Right lobe of liver (tissue), 6 donors: Measurements from ENCODE around the gene OPTC. TPM values are rescaled to one million over a fixed set of nuclear protein-coding genes. Genes with fewer than 3 reads are reported as not detected.

Experiments used
- ATAC-seq, 4 donors: fragments of 200-7000 bp; cut with Tn5 transposase; one replicate each; pipeline ENCODE4 v1.9.1; 2020; ENCODE audit warnings: mild to moderate bottlenecking in 4 of 4, moderate library complexity in 4 of 4
- DNase-seq, 3 donors: peaks; one replicate each; pipeline ENCODE4 v3.0.0-alpha.2; 2020
- H3K27ac ChIP-seq, 3 donors: fragments of 200-600 bp; one replicate each; pipeline ENCODE4 v1.8.0; 2022
- H3K27me3 ChIP-seq, 2 donors: fragments of 200-600 bp; one replicate each; pipeline ENCODE4 v1.8.0; 2022
- H3K36me3 ChIP-seq, 4 donors: fragments of 200-600 bp; sonication (generic) in 1 of 4; one replicate each; pipeline versions ENCODE4 v1.5.1 to v1.8.0; 2017 to 2022; ENCODE audit warnings: control low read depth in 1 of 4
- H3K4me1 ChIP-seq, 4 donors: fragments of 200-600 bp; sonication (generic) in 1 of 4; one replicate each; pipeline versions ENCODE4 v1.5.1 to v1.8.0; 2017 to 2022; ENCODE audit warnings: control low read depth in 1 of 4
- H3K4me3 ChIP-seq, 3 donors: fragments of 200-600 bp; one replicate each; pipeline ENCODE4 v1.8.0; 2022
- H3K9me3 ChIP-seq, 4 donors: fragments of 200-600 bp; sonication (generic) in 1 of 4; one replicate each; pipeline versions ENCODE4 v1.5.1 to v1.8.0; 2017 to 2022; ENCODE audit warnings: control low read depth in 1 of 4
- CTCF ChIP-seq, 4 donors: fragments of 200-600 bp in 3 of 4; fragments of 450-650 bp in 1 of 4; IDR thresholded peaks; one replicate each; pipeline versions ENCODE4 v1.5.1 to v1.8.0; 2016 to 2022; ENCODE audit warnings: antibody characterized with exemption in 4 of 4, mild to moderate bottlenecking in 2 of 4
- POLR2A ChIP-seq: fragments of 450-650 bp; IDR thresholded peaks from one replicate; pipeline ENCODE4 v1.6.1; 2017; ENCODE audit warnings: antibody characterized with exemption, mild to moderate bottlenecking
- WGBS: methylation state at CpG from one replicate; pipeline ENCODE4 v1.1.6; 2018; ENCODE audit warnings: low coverage, low lambda C conversion rate; ENCODE audit not compliant: insufficient coverage; ENCODE audit errors: missing lambda C conversion rate; 5-methylcytosine and 5-hydroxymethylcytosine counted together
- intact Hi-C, 2 donors: fragments of 100-400 bp; cut with DNase I; formaldehyde crosslinking; loops; one replicate each; pipeline versions ENCODE4 v1.11.2 to v1.14.1; 2022
- total RNA-seq, 6 experiments: library from RNA; depleted of rRNA in 2 of 6; stranded (reverse); fragments of >200 nt in 2 of 6; fragmentation: NEBNext Ultra II Directional in 3 of 6; extraction: Animal tissue kit (Norgen Biotek cat#: 25700) in 3 of 6; gene quantifications; one replicate each; pipeline versions ENCODE4 v1.1.0 to v1.2.4, GENCODE V29; 2016 to 2023
- donor health status: DM: no; HTN: yes; CAD: no.
- donor health status: DM: no; HTN: no; CAD: no.
- donor health status: DM: no; HTN: no; CAD: no.
- donor health status: DM: no; HTN: yes; CAD: no.
- donor health status: DM: no; HTN: yes; CAD: no.

OPTC gene
- total RNA-seq, 6 experiments from 2014 or later = not detected

DNA sequence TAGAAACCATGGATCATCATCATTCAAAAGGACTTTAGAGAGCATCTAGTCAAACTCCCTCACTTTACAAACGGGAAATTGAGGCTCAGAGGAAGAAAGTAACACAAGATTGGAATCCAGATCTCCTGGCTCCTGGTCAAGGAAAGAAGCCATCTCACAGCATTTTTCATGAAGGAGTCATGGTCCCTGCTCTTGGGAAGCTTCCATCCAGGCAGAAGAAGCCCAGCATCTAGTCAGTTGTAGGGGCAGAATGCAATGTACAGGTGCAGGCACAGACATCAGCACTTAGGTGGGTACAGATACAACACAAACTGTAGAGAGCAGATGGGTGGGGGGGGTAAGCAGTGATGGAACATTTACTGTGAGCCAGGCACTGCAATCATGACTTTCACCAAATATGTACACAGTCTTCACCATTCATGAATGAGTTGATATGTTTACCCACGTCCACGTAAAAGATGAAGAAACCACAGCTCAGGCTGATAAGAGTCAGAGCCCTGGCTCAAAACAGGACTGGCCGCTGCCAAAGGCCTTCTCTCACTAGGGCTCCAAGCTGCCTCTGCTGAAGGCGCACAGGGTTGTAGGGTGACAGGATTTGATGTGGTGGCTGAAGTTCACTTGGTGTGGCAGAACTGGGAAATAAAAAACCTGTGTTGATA lies 44.0 kb downstream of the OPTC start:
- Histone ChIP-seq H3K27me3 (no peaks in the 10 kb centered on the region), H3K36me3 (no peaks in the 10 kb centered on the region), H3K4me3 (no peak overlapping the region), H3K27ac (peak overlapping the region; percentile 76 to 100 (median 97)), H3K9me3 (no peaks in the 10 kb centered on the region), H3K4me1 (peaks cover 0 to 41% (median 18%) of the 10 kb centered on the region in 4 donors)
- TF ChIP-seq CTCF (IDR thresholded peaks at IDR 0.05) = no peak
- TF ChIP-seq POLR2A = peak; percentile 95
- 19% methylated on average over 5 of the region's 5 CpGs for WGBS
- intact Hi-C loops = no loop called here
- ATAC-seq (peak; percentile 75 to 88 (median 80)), DNase-seq (peak; percentile 81 to 94 (median 93))

DNA sequence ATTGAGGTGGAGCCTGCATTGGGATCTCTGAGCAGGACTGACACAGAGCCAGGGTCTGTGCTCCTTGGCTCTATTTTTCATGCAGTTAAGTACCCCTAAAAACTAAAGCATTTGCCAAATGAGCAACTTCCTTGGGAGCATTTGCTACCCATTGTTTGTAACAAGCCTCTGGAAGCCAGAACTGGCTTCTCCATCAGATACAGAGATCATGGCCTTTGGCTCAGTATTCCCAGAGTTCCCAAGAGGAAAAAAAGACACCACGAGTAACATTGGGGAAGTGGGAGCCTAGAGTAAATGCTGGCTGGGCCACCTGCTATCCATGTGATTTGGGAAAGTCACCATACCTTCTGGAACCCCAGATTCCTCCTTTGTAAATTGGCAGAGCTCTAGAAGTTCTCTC lies 44.8 kb downstream of the OPTC start:
- TF ChIP-seq CTCF (IDR thresholded peaks at IDR 0.05) (no peak), POLR2A (no peak)
- ATAC-seq (no peak), DNase-seq (no peak)
- Histone ChIP-seq H3K27me3 (no peaks in the 10 kb centered on the region), H3K27ac (peak overlapping the region; percentile 76 to 100 (median 90)), H3K4me3 (no peak overlapping the region), H3K36me3 (no peaks in the 10 kb centered on the region), H3K9me3 (no peaks in the 10 kb centered on the region), H3K4me1 (peaks cover 0 to 41% (median 18%) of the 10 kb centered on the region in 4 donors)
- intact Hi-C loops = no loop called here
- WGBS = 27% methylated on average over 1 of the region's 1 CpG

DNA sequence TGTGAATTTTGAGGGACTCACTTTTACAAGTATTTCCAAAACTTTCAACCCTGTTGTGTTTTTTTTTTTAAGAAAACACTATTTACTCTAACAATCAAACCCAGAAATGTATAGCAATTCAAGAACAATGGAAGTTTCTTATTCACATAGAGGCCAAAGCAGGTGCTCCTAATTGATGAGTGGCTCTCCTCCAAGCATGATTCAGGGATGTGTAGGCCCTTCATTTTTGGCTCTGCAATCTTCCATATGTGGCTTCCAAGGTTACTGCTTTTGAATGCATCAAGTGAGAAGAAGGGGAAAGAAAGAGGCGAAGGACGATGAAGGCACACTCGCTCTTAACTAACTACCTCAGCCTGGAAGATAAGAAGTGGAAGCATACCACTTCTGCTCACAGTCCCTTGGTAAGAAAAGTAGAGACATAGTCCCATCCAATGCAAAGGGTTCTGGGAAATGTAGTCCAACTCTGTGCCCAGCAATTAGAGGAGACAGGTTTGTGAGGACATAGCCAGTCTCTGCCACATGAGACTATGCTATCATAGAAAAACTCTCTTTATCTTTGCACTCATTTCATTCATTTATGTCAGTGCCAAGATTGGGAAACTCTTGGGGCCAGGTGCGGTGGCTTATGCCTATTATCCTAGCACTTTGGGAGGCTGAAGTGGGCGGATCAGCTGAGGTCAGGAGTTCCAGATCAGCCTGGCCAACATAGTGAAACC lies 46.0 kb downstream of the OPTC start:
- no peak for TF ChIP-seq CTCF (IDR thresholded peaks at IDR 0.05)
- no peak for TF ChIP-seq POLR2A
- Histone ChIP-seq H3K4me1 (peaks cover 0 to 37% (median 18%) of the 10 kb centered on the region in 4 donors), H3K4me3 (no peak overlapping the region), H3K27me3 (no peaks in the 10 kb centered on the region), H3K36me3 (no peaks in the 10 kb centered on the region), H3K9me3 (no peaks in the 10 kb centered on the region), H3K27ac (peak overlapping the region in 1 of 3 donors; percentile 100)
- WGBS = 68% methylated on average over 5 of the region's 5 CpGs
- DNase-seq (peak; percentile 71 to 73 (median 72)), ATAC-seq (peak; percentile 30 to 52 (median 46))
- intact Hi-C loops = no loop called here

DNA sequence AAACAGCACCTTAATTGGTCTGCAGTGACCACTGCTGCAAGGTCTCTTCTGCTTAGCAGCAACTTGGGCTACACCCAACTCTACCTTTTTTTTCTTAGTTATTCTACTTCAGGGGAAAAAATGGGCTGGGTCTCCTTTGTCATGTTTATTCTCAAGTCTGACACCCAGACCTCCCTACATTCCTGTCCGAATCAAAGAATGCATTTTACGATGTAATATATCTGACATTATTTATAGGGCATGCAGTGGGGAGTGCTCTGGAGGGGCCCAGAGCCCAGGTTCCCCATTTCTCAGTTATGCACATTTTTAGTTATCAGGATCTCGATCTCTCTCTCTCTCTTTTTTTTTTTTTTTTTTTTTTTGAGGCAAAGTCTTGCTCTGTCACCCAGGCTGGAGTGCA lies 50.5 kb downstream of the OPTC start:
- H3K9me3 ChIP-seq = no peaks in the 10 kb centered on the region
- intact Hi-C loops = no loop called here
- TF ChIP-seq POLR2A = no peak
- TF ChIP-seq CTCF (IDR thresholded peaks at IDR 0.05) = no peak
- H3K27ac ChIP-seq = no peak overlapping the region
- no peaks in the 10 kb centered on the region for H3K36me3 ChIP-seq
- no peak for DNase-seq
- WGBS = 70% methylated on average over 3 of the region's 3 CpGs
- H3K4me3 ChIP-seq = no peak overlapping the region
- H3K4me1 ChIP-seq = peaks cover 0 to 6% (median 0%) of the 10 kb centered on the region in 4 donors
- no peak for ATAC-seq
- no peaks in the 10 kb centered on the region for H3K27me3 ChIP-seq
